Erythroblast (primary cell): ENCODE results near the gene OSER1.

Experiments
- DNase-seq, 2 experiments: peaks; one replicate each; lab custom pipeline; 2025; lab: John Stamatoyannopoulos, UW
- GATA1 ChIP-seq: IDR thresholded peaks from 2 replicates; pipeline ENCODE4 v1.6.1; 2011; ENCODE audit warnings: low read depth, mild to moderate bottlenecking, control low read depth, low read length, moderate library complexity
- POLR2A ChIP-seq: IDR thresholded peaks from 2 replicates; pipeline ENCODE4 v1.6.1; 2011; ENCODE audit warnings: mild to moderate bottlenecking, low read length

The OSER1 gene

GRCh38 chr20:44170816-44171410, 39.7 kb downstream of the OSER1 start:
- no peak for DNase-seq
- TF ChIP-seq POLR2A = no peak
- no peak for TF ChIP-seq GATA1

GRCh38 chr20:44167736-44168135, 42.8 kb downstream of the OSER1 start:
- TF ChIP-seq GATA1 (no peak), POLR2A (no peak)
- DNase-seq = no peak

GRCh38 chr20:44166477-44166876, 44.1 kb downstream of the OSER1 start:
- no peak for DNase-seq
- TF ChIP-seq POLR2A = no peak
- no peak for TF ChIP-seq GATA1

GRCh38 chr20:44166008-44166407, 44.6 kb downstream of the OSER1 start:
- no peak for DNase-seq

GRCh38 chr20:44160133-44160532, 50.4 kb downstream of the OSER1 start:
- DNase-seq = no peak
- no peak for TF ChIP-seq POLR2A
- no peak for TF ChIP-seq GATA1

More at GRCh38 chr20:44166008-44166407, 44.6 kb downstream of the OSER1 start:
- no peak for TF ChIP-seq GATA1
- TF ChIP-seq POLR2A = no peak

GRCh38 chr20:44159711-44160110, 50.9 kb downstream of the OSER1 start:
- TF ChIP-seq GATA1 = no peak
- no peak for TF ChIP-seq POLR2A
- DNase-seq = no peak

- no peak for DNase-seq
- TF ChIP-seq GATA1 (no peak), POLR2A (no peak)
Observed at GRCh38 chr20:44159125-44159524, 51.4 kb downstream of the OSER1 start.

- DNase-seq = no peak
- TF ChIP-seq POLR2A (no peak), GATA1 (no peak)
Observed at GRCh38 chr20:44157061-44157460, 53.5 kb downstream of the OSER1 start.

- TF ChIP-seq GATA1 = no peak
- no peak for TF ChIP-seq POLR2A
Observed at GRCh38 chr20:44154521-44155001, 56.0 kb downstream of the OSER1 start.

GRCh38 chr20:44153636-44154043, 56.9 kb downstream of the OSER1 start:
- DNase-seq = no peak
- no peak for TF ChIP-seq GATA1
- TF ChIP-seq POLR2A = no peak

More at GRCh38 chr20:44154521-44155001, 56.0 kb downstream of the OSER1 start:
- no peak for DNase-seq

GRCh38 chr20:44151621-44152416, 58.8 kb downstream of the OSER1 start:
- DNase-seq = no peak
- TF ChIP-seq POLR2A (no peak), GATA1 (no peak)

GRCh38 chr20:44146272-44146671, 64.3 kb downstream of the OSER1 start:
- TF ChIP-seq GATA1 (no peak), POLR2A (no peak)
- no peak for DNase-seq
